GM12878 (cell line): ENCODE measurements around the gene ULBP2. TPM values are rescaled to one million over a fixed set of nuclear protein-coding genes. Genes with fewer than 3 reads are reported as not detected.
"Not testable (repeated sequence)": the region's sequence is repeated elsewhere in the genome, so short reads cannot be mapped to it uniquely, and the experiment has no call there.

Experiments used
- ATAC-seq: fragments of 200-7000 bp; cut with Tn5 transposase; 3 replicates; pipeline ENCODE4 v1.9.1; 2020; ENCODE audit warnings: mild to moderate bottlenecking, moderate library complexity
- BruUV-seq: library from RNA; stranded (reverse); fragments of 400-500 nt; replicated peaks from 2 replicates; lab custom pipeline; 2021; lab: Mats Ljungman, UMichigan
- CTCF ChIA-PET: fragments of 300-600 bp; sonication (Branson Sonifier 250); formaldehyde crosslinking; extraction: SDS; loops from one replicate; lab custom pipeline; 2021; ENCODE audit warnings: inconsistent platforms; lab: Yijun Ruan, JAX
- POLR2A ChIA-PET: fragments of 350-600 bp; formaldehyde crosslinking; extraction: SDS; loops from one replicate; lab custom pipeline; 2021; ENCODE audit warnings: inconsistent platforms; lab: Charles Lee
- RAD21 ChIA-PET: fragments of 300-600 bp; sonication (Branson Sonifier 250); formaldehyde crosslinking; loops from one replicate; lab custom pipeline; 2023; ENCODE audit warnings: antibody characterized with exemption; ENCODE audit not compliant: unreplicated experiment; lab: Charles Lee
- SMC1A ChIA-PET: fragments of 300-600 bp; sonication (Branson Sonifier 250); formaldehyde crosslinking; loops from one replicate; lab custom pipeline; 2023; ENCODE audit not compliant: unreplicated experiment, uncharacterized antibody; lab: Charles Lee
- DNase-seq: peaks from one replicate; pipeline ENCODE4 v3.0.0-alpha.2; 2011; ENCODE audit warnings: low read depth, low spot score
- FAIRE-seq: peaks from 3 replicates; lab custom pipeline; 2011; peaks lifted over from hg19 to GRCh38; lab: Jason Lieb, UNC
- H2AFZ ChIP-seq: 2 replicates; pipeline ENCODE4 v1.6.0; 2011; ENCODE audit warnings: low read depth, low read length, control low read depth; ENCODE audit not compliant: control insufficient read depth
- H3K27ac ChIP-seq: 2 replicates; pipeline ENCODE4 v1.5.1; 2011; ENCODE audit warnings: control low read depth; ENCODE audit not compliant: control insufficient read depth, insufficient read depth
- H3K27me3 ChIP-seq, 2 experiments: replicated peaks in 1 of 2; 2 replicates each; pipeline versions ENCODE4 v1.6.0 to v1.6.1; 2011; ENCODE audit warnings: low read length in 1 of 2; ENCODE audit not compliant: control insufficient read depth in 2 of 2, insufficient read depth in 2 of 2
- H3K36me3 ChIP-seq, 2 experiments: 2 replicates each; pipeline ENCODE4 v1.5.1; 2011; ENCODE audit warnings: low read length in 1 of 2; ENCODE audit not compliant: control insufficient read depth in 2 of 2, insufficient read depth in 2 of 2
- H3K4me1 ChIP-seq: 2 replicates; pipeline ENCODE4 v1.6.1; 2011; ENCODE audit warnings: mild to moderate bottlenecking, low read length, moderate library complexity, mixed read lengths; ENCODE audit not compliant: control insufficient read depth, insufficient read depth
- H3K4me2 ChIP-seq: 2 replicates; pipeline ENCODE4 v1.6.0; 2011; ENCODE audit warnings: control low read depth; ENCODE audit not compliant: control insufficient read depth, insufficient read depth
- H3K4me3 ChIP-seq: fragments of 200-600 bp; sonication (generic); 2 replicates; pipeline ENCODE4 v1.5.1; 2016
- H3K79me2 ChIP-seq: 2 replicates; pipeline ENCODE4 v1.6.0; 2011; ENCODE audit warnings: low read length; ENCODE audit not compliant: control insufficient read depth, insufficient read depth
- H3K9ac ChIP-seq: 2 replicates; pipeline ENCODE4 v1.8.0; 2011; ENCODE audit warnings: low read length, control low read depth, mixed read lengths; ENCODE audit not compliant: control insufficient read depth, insufficient read depth
- H3K9me3 ChIP-seq: replicated peaks from 3 replicates; pipeline ENCODE4 v1.5.1; 2011; ENCODE audit warnings: mild to moderate bottlenecking, low read length; ENCODE audit not compliant: control insufficient read depth, insufficient read depth
- H4K20me1 ChIP-seq: 2 replicates; pipeline ENCODE4 v1.6.0; 2011; ENCODE audit not compliant: control insufficient read depth, insufficient read depth
- CBFB ChIP-seq: IDR thresholded peaks from 2 replicates; pipeline ENCODE4 v1.6.1; 2016; ENCODE audit warnings: antibody characterized with exemption, low read depth
- EZH2 ChIP-seq: IDR thresholded peaks from 2 replicates; pipeline ENCODE4 v1.6.1; 2012; ENCODE audit warnings: low read depth, mild to moderate bottlenecking, control low read depth, inconsistent platforms, low read length, borderline replicate concordance; ENCODE audit not compliant: control insufficient read depth
- JUNB ChIP-seq: IDR thresholded peaks from 2 replicates; pipeline ENCODE4 v1.6.1; 2016; ENCODE audit warnings: antibody characterized with exemption, mild to moderate bottlenecking
- NFIC ChIP-seq: IDR thresholded peaks from 2 replicates; pipeline ENCODE4 v1.6.1; 2012; ENCODE audit warnings: low read depth, mild to moderate bottlenecking, inconsistent platforms, low read length, moderate library complexity
- NKRF ChIP-seq: fragments of 450-650 bp; conservative IDR thresholded peaks from 2 replicates; pipeline ENCODE4 v1.6.1; 2017; ENCODE audit warnings: mild to moderate bottlenecking, moderate library complexity
- NR2C1 ChIP-seq: fragments of 450-650 bp; IDR thresholded peaks from 2 replicates; pipeline ENCODE4 v1.6.1; 2017; ENCODE audit warnings: antibody characterized with exemption, mild to moderate bottlenecking, moderate library complexity
- REST ChIP-seq: IDR thresholded peaks from 2 replicates; pipeline ENCODE4 v1.6.1; 2012; ENCODE audit warnings: mild to moderate bottlenecking, low read depth, low read length
- SPI1 ChIP-seq: IDR thresholded peaks from 2 replicates; pipeline ENCODE4 v1.6.1; 2011; ENCODE audit warnings: low read depth, mild to moderate bottlenecking, low read length, moderate library complexity, borderline replicate concordance; ENCODE audit not compliant: insufficient read depth
- SREBF2 ChIP-seq: IDR thresholded peaks from 2 replicates; pipeline ENCODE4 v1.6.1; 2012; ENCODE audit warnings: mild to moderate bottlenecking, low read length
- WRNIP1 ChIP-seq: IDR thresholded peaks from 2 replicates; pipeline ENCODE4 v1.6.1; 2011; ENCODE audit warnings: low read depth, low read length, improper control_type of control experiment, borderline replicate concordance
- YY1 ChIP-seq: IDR thresholded peaks from 2 replicates; pipeline ENCODE4 v1.6.1; 2011; ENCODE audit warnings: low read depth, mild to moderate bottlenecking, low read length
- WGBS: methylation state at CpG from one replicate; pipeline ENCODE4 v1.1.6; 2016; ENCODE audit warnings: low lambda C conversion rate; ENCODE audit not compliant: insufficient replicate concordance, insufficient coverage; ENCODE audit errors: missing lambda C conversion rate; 5-methylcytosine and 5-hydroxymethylcytosine counted together
- in situ Hi-C: fragments of 300-500 bp; cut with MboI; formaldehyde crosslinking; loops from 9 replicates; pipeline ENCODE4 v1.14.3; 2018; ENCODE audit warnings: mixed read lengths
- intact Hi-C: fragments of 100-400 bp; cut with micrococcal nuclease; formaldehyde crosslinking; loops from one replicate; pipeline ENCODE4 v1.14.2; 2022; ENCODE audit not compliant: unreplicated experiment
- polyA plus RNA-seq, 11 experiments: library from polyadenylated mRNA; depleted of rRNA in 4 of 11; unstranded in 6 of 11; stranded (reverse) in 5 of 11; fragments of >200 nt; fragmentation: Nextera tagmentation in 4 of 11; fragmentation: Illumina TruSeq in 1 of 11; extraction: Ambion mirVana in 4 of 11; extraction: Trizol in 1 of 11; gene quantifications; 1 replicate in 1 of 11; 2 replicates in 10 of 11; pipeline versions ENCODE4 v1.2.1 to v1.2.3, GENCODE V29; 2011 to 2016; ENCODE audit warnings: inconsistent platforms in 2 of 11, missing spikeins in 2 of 11, low read depth in 1 of 11
- total RNA-seq, 4 experiments: library from RNA; depleted of rRNA in 3 of 4; stranded (reverse); fragments of >200 nt in 3 of 4; fragmentation: Illumina TruSeq in 1 of 4; extraction: Trizol in 1 of 4; gene quantifications; 2 replicates each; pipeline versions ENCODE4 v1.2.1 to v1.2.3, GENCODE V29; 2013 to 2021

ULBP2 gene
- total and polyA plus RNA-seq, 10 of the 15 experiments (the other 5 are each of a cell fraction or from before 2014, with no cell fraction given), result 0.16 to 2.5 (median 0.22) TPM; not detected in 3

GRCh38 chr6:149908480-149908879 lies 33.3 kb upstream of the ULBP2 start:
- BruUV-seq, intact Hi-C loops, H3K4me3 ChIP-seq, H3K27ac ChIP-seq, H3K9me3 ChIP-seq, H3K27me3 ChIP-seq, POLR2A ChIA-PET, H3K9ac ChIP-seq, in situ Hi-C loops, DNase-seq, H3K4me1 ChIP-seq, H2AFZ ChIP-seq, H3K79me2 ChIP-seq, FAIRE-seq, H3K4me2 ChIP-seq, H4K20me1 ChIP-seq, ATAC-seq, H3K36me3 ChIP-seq, RAD21 ChIA-PET, SMC1A ChIA-PET, CTCF ChIA-PET: not testable (repeated sequence)
- WGBS, result 27% methylated on average over 4 of the region's 4 CpGs

- ChIA-PET CTCF (no interaction called here), SMC1A (no interaction called here), RAD21 (no interaction called here), POLR2A (no interaction called here)
- DNase-seq, result no peak
- no peak for FAIRE-seq
- TF ChIP-seq CBFB, result no peak
- TF ChIP-seq JUNB, result no peak
- no peak for TF ChIP-seq NKRF
- no peak for TF ChIP-seq EZH2
- TF ChIP-seq NR2C1, result no peak
- TF ChIP-seq REST, result no peak
- no peak for TF ChIP-seq SREBF2
- TF ChIP-seq SPI1, result no peak
- no peak for TF ChIP-seq NFIC
- no peak for TF ChIP-seq WRNIP1
- TF ChIP-seq YY1, result no peak
- Histone ChIP-seq H3K27ac (no peak overlapping the region), H4K20me1 (no peaks in the 10 kb centered on the region), H3K79me2 (no peaks in the 10 kb centered on the region), H3K9ac (no peak overlapping the region), H3K4me1 (no peaks in the 10 kb centered on the region), H3K4me3 (no peak overlapping the region), H3K27me3 (peaks cover 0 to under 1% of the 10 kb centered on the region in 2 experiments; a peak in 1 of 4 replicates), H3K36me3 (no peaks in the 10 kb centered on the region), H3K4me2 (no peak overlapping the region), H3K9me3 (peaks cover 3% of the 10 kb centered on the region; the same call in 1 of the 3 replicates), H2AFZ (no peak overlapping the region)
- intact Hi-C loops, result no loop called here
- ATAC-seq, result no peak
- in situ Hi-C loops, result no loop called here
- 25% methylated on average over 9 of the region's 9 CpGs for WGBS
- no TSS peak for BruUV-seq
These were observed 31.9 kb upstream of the ULBP2 start for GRCh38 chr6:149909701-149910470.
